GM23248 (cell line): ENCODE results near the gene CDKAL1.

Experiments
- EZH2 ChIP-seq: fragments of 200-600 bp; sonication (generic); IDR thresholded peaks from 2 replicates; pipeline ENCODE4 v1.6.1; 2018; ENCODE audit warnings: antibody characterized with exemption, mild to moderate bottlenecking; ENCODE audit not compliant: insufficient read depth, poor library complexity, severe bottlenecking
- EZH2phosphoT487 ChIP-seq: fragments of 200-600 bp; sonication (generic); IDR thresholded peaks from 2 replicates; pipeline ENCODE4 v1.6.1; 2018; ENCODE audit warnings: antibody characterized with exemption, moderate library complexity, mild to moderate bottlenecking, low read depth; ENCODE audit not compliant: insufficient read depth

GRCh38 chr6:21171801-21172200, 637.5 kb downstream of the CDKAL1 start:
- TF ChIP-seq EZH2 = no peak
- TF ChIP-seq EZH2phosphoT487 = no peak
